GM18858 (cell line): Measurements from ENCODE around the gene PPIL3.

ENCODE experiments used
- ATAC-seq: cut with Tn5 transposase; IDR thresholded peaks from one replicate; pipeline ENCODE4 v1.9.1; 2021; ENCODE audit not compliant: unreplicated experiment

Gene PPIL3

GRCh38 chr2:200861617-200862155 lies 27.2 kb downstream of the PPIL3 start:
- ATAC-seq: no peak

GRCh38 chr2:200860092-200860795 lies 28.6 kb downstream of the PPIL3 start:
- no peak for ATAC-seq

GRCh38 chr2:200856806-200857205 lies 32.1 kb downstream of the PPIL3 start:
- no peak for ATAC-seq

DNA sequence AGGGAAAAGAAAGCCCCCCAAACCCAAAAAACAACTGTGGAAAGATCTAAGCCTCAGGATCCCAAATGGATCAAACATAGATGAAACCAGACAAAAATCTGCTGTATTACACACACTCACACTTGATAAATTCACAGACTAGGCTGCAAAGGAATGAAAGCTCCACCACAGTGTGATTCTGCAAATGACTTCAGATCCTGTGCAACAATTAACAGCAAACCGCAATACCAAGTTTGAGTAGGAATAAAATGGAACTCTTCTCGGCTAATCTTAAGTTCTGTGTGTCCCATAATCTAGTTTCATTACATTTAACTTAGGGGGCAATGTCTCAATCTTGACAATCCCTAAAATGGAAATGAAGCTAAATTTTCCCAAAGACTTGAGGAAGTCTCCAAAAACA lies 36.3 kb downstream of the PPIL3 start:
- ATAC-seq: no peak

DNA sequence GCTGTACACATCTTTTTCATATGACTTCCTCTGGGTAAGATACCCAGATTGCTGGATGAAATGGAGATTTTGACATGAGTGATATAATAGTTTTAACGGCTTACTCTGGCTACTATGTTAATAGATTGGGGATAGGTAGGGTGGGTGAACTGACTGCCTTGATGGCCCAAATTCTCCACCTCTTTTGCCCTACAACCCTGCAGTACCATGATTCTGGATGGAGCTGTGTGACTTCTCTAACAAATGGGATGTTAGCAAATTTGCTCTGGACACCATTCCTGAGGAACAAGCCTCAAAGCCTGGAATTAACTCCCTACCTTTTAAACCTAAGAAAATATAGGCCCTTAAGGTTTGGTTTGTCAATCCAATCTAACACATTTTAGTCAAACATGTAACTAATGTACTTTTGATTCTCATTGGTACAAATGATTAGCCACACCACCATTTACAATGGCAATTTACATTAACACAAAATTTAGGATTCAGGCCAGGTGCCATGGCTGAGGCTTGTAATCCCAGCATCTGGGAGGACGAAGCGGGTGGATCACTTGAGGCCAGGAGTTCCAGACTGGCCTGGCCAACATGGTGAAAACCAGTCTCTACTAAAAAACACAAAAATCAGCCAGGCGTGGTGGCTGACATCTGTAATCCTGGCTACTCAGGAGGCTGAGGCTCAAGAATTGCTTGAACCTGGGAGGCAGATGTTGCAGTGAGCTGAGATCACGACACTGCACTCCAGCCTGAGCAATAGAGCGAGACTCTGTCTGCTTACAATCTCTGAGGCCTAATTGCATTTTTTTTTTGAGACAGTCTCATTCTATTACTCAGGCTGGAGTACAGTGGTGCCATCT lies 37.3 kb downstream of the PPIL3 start:
- ATAC-seq: no peak

DNA sequence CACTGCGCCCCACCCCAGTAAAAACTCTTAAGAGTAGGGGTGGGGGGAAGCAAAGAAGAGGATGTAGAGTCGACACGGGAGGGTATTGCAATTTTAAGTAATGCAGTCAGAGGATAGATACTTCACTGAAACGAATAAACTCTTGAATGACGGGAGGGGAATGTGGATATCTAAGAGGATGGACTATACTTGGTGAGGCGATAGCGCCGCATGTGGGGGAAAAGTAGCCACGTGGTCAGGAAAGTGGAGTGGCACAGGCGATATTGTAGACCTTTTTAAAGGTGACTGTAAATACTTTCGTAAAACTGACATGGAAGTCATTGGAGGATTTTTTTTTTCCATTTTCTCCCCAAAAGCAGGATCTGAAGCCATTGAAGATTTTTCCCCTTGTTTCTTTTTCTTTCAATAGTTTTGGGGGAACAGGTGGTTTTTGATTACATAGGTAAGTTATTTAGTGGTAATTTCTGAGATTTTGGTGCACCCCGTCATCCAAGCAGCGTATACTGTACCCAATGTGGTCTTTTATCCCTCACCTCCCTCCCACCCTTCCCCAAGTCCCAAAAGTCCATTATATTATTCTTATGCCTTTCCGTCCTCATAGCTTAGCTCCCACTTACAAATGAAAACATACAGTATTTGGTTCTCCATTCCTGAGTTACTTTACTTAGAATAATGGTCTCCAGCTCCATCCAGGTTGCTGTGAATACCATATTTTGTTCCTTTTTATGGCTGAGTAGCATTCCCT lies 38.2 kb downstream of the PPIL3 start:
- no peak for ATAC-seq

DNA sequence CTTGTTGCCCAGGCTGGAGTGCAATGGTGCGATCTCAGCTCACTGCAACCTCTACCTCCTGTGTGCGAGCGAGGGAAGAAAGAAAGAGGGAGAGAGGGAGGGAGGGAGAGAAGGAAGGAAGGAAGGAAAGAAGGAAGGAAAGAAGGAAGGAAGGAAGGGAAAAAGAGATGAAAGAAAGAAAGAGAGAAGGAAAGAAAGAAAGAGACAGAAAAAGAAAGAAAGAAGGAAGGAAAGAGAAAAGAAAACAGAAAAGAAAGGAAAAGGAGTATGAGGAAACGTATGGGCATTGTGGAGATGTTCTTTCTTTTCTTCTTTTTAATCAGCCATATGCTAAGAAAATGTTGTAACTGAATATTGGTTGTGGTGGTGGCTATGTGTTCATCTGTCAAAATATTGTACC lies 40.9 kb downstream of the PPIL3 start:
- ATAC-seq: no peak

GRCh38 chr2:200847269-200847668 lies 41.6 kb downstream of the PPIL3 start:
- ATAC-seq: no peak

GRCh38 chr2:200845669-200846325 lies 43.1 kb downstream of the PPIL3 start:
- no peak for ATAC-seq

GRCh38 chr2:200845194-200845593 lies 43.7 kb downstream of the PPIL3 start:
- no peak for ATAC-seq

- ATAC-seq: no peak
These were observed 44.6 kb downstream of the PPIL3 start for GRCh38 chr2:200843993-200844948.

DNA sequence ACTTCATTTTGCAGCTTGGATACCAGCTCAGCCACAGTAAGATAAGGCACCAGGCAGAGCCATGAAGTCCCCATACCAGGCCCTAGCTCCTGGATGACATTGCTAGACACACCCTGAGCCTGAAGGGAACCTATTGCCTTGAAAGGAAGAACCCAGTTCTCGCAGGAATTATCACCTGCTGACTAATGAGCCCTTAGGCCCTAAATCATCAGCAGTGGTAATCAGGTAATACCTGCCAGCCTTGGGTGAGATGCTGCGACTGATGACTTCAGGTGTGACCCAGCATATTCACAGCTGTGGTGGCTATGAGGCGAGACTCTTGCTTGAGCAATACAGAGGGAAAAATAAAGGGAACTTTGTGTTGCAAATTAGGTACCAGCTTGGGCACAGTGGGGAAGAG lies 49.4 kb downstream of the PPIL3 start:
- ATAC-seq: no peak

GRCh38 chr2:200834701-200835100 lies 54.2 kb downstream of the PPIL3 start:
- ATAC-seq: no peak

DNA sequence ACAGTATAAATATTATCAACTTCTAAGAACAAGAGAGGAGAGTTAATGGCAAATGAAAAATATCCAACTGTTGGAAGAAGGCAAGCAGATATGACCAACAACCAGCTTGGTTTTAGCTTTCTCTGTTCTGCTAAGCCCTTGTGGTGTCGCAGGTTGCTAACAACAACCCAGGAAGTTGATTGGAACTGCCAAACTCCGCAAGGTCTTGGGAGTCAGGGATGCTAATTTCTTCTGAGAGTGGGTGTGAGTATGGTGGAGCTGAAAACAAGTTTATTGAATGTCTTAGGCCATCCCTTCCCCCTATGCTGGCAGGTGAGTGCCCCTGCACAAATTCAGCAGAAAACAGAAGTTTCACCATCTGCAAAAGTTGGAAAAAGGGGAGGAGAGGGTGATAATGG lies 59.6 kb downstream of the PPIL3 start:
- ATAC-seq: no peak

GRCh38 chr2:200828572-200829257 lies 60.2 kb downstream of the PPIL3 start:
- no peak for ATAC-seq

DNA sequence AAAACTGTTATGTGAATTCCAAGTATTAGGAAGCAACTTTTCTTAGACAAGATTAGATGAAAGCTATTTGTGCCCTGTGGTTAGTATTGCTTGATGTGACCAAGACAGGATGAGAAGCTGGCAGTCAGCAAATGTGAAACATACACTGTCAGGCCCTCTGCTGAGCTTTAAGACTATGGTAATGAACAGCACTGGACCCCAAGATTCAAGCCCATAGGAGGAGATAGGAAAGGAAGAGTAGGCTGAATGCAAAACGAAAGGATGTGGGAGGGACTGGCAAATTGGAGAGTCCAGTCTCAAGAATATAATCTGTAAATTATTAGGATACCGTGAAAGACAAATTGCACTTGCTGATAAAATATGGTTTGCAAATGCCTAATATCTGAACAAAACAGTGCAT lies 60.8 kb downstream of the PPIL3 start:
- ATAC-seq: no peak

GRCh38 chr2:200821686-200822245 lies 67.1 kb downstream of the PPIL3 start:
- no peak for ATAC-seq
